ENCODE results near the gene HIC2.
"Not testable (repeated sequence)": the region's sequence is repeated elsewhere in the genome, so short reads cannot be mapped to it uniquely, and the experiment has no call there.

GRCh38 chr22:21394613-21395012, 22.6 kb upstream of the HIC2 start:
- not testable (repeated sequence) for TF ChIP-seq POLR2A (IDR thresholded peaks at IDR 0.05)
- TF ChIP-seq, protein P1, sequence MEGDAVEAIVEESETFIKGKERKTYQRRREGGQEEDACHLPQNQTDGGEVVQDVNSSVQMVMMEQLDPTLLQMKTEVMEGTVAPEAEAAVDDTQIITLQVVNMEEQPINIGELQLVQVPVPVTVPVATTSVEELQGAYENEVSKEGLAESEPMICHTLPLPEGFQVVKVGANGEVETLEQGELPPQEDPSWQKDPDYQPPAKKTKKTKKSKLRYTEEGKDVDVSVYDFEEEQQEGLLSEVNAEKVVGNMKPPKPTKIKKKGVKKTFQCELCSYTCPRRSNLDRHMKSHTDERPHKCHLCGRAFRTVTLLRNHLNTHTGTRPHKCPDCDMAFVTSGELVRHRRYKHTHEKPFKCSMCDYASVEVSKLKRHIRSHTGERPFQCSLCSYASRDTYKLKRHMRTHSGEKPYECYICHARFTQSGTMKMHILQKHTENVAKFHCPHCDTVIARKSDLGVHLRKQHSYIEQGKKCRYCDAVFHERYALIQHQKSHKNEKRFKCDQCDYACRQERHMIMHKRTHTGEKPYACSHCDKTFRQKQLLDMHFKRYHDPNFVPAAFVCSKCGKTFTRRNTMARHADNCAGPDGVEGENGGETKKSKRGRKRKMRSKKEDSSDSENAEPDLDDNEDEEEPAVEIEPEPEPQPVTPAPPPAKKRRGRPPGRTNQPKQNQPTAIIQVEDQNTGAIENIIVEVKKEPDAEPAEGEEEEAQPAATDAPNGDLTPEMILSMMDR (IDR thresholded peaks at IDR 0.05) = not testable (repeated sequence)

Data from uterus (tissue), 2 donors.